Measurements from ENCODE around the gene TEDC2.
"Not testable (repeated sequence)": the region's sequence is repeated elsewhere in the genome, so short reads cannot be mapped to it uniquely, and the experiment has no call there.

TEDC2 gene

DNA sequence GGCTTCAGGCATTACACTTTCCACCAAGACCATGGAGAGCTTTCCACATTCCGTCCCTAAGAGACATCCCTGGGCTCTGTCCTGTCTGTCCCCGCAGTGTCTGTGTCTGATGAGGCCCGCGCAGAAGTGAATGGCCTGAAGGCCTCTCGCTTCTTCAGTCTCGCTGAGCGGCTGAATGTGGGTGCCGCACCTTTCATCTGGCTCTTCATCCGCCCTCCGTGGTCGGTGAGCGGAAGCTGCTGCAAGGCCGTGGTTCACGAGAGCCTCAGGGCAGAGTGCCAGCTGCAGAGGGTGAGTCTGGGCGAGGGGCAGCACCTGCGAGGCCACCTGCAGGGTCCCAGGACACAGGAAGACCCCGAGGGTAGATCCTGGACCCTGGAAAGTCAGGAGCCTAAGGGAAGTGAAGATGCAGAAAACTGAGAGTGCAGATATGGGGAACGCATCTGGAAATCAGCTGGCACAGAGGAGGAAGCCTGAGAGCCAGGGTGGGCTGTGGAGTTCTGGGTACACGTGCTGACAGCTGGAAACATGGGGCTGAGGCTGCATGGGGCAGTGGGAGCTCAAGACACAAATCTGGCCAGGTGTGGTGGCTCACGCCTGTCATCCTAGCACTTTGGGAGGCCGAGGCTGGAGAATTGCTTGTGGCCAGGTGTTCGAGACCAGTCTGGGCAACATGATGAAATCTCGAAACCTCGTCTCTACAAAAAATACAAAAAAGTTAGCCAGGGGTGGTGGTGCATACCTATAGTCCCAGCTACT is 22.7 kb upstream of the TEDC2 start:
- DNase-seq (ENCODE audit: low read depth), result no peak

GRCh38 chr16:2438121-2438520 is 21.8 kb upstream of the TEDC2 start:
- DNase-seq (ENCODE audit: low read depth), result no peak

- no peak for DNase-seq (ENCODE audit: low read depth)
These were observed 20.3 kb upstream of the TEDC2 start for GRCh38 chr16:2439598-2439997.

GRCh38 chr16:2441143-2441804 is 18.6 kb upstream of the TEDC2 start:
- not testable (repeated sequence) for DNase-seq (ENCODE audit: low read depth)

- no peak for DNase-seq (ENCODE audit: low read depth)
These were observed 16.4 kb upstream of the TEDC2 start for GRCh38 chr16:2443555-2443954.

- DNase-seq (ENCODE audit: low read depth), result no peak
These were observed 11.9 kb upstream of the TEDC2 start for GRCh38 chr16:2447920-2448583.

DNA sequence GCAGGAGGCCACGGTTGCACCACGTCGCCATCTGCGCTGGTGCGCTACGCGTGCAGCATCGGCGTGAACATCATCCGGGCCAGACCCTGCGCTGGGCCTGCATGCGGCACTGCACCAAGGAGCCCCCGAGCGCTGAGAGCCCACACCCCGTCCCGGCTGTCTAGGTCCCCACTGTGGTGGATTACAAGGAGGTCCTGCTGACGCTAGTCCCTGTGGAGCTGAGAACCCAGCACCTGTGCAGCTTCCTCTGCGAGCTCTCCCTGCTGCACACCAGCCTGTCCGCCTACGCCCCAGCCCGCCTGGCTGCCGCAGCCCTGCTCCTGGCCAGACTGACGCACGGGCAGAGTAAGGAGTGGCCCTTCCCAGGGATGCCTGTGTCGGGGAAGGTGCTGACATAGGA is 10.8 kb upstream of the TEDC2 start:
- DNase-seq (ENCODE audit: low read depth), result no peak

GRCh38 chr16:2450535-2450934 is 9.4 kb upstream of the TEDC2 start:
- DNase-seq (ENCODE audit: low read depth), result no peak

GRCh38 chr16:2450975-2451381 is 8.9 kb upstream of the TEDC2 start:
- DNase-seq (ENCODE audit: low read depth), result no peak

GRCh38 chr16:2451851-2452320 is 8.0 kb upstream of the TEDC2 start:
- DNase-seq (ENCODE audit: low read depth), result no peak

DNA sequence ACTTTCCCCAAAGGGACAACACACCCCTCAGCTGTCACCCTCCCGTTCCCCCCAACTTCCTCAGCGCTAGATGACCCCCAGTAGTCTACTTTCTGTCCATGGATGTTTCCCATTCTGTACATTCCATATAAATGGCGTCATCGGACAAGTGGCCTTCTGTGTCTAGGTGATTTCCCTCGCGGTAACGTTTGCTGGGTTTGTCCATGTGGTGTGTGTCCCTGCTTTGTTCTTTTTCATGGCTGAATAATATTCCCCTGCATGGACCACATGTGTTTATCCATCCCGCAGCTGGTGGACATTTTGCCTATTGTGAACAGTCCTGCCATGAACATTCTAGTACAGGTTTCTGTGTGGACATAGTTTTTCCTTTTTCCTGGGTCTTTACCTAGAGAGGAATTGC is 7.3 kb upstream of the TEDC2 start:
- no peak for DNase-seq (ENCODE audit: low read depth)

- no peak for DNase-seq (ENCODE audit: low read depth)
These were observed 4.6 kb upstream of the TEDC2 start for GRCh38 chr16:2455081-2455845.

GRCh38 chr16:2456551-2457153 is 3.3 kb upstream of the TEDC2 start:
- DNase-seq (ENCODE audit: low read depth), result no peak

GRCh38 chr16:2457267-2457666 is 2.6 kb upstream of the TEDC2 start:
- DNase-seq (ENCODE audit: low read depth), result no peak

DNA sequence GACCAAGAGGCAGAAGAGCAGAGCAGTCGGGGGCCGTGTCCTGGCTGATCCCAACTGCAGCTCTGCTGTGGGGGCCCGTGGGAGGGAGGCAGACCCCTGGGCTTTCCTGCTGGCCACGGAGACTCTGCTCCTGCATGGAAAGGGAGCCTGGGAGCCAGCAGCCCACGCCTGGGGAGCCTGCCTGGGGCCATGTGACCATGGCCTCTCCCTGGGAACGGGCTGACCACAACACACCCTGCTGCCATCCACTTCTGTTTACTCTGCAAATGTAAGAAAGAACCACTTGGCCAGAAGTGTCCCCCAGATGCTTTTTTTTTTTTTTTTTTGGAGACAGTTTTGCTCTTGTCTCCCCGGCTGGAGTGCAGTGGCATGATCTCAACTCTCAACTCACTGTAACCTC is 2.0 kb upstream of the TEDC2 start:
- no peak for DNase-seq (ENCODE audit: low read depth)

- DNase-seq (ENCODE audit: low read depth), result no peak
These were observed 842 bp upstream of the TEDC2 start for GRCh38 chr16:2458887-2459646.

DNA sequence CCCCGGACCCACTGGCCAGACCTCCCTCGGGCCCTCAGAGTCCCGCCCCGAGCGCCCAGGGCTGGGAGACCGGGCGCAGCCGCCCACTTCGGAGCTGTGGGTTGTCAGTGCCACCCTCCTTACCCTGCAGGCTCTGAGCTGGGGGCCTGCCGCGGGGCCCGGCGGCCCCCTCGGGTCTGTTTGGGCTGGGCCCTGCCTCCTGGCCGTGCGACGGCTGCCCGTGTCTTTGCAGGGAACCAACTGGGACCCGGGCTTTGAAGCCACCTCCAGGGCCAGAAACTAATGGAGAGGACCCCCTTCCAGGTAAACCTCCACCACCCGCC is 443 bp downstream of the TEDC2 start:
- DNase-seq (ENCODE audit: low read depth), result no peak

GRCh38 chr16:2460916-2461315 is 1.0 kb downstream of the TEDC2 start:
- DNase-seq (ENCODE audit: low read depth), result no peak

- DNase-seq (ENCODE audit: low read depth), result no peak
These were observed 2.3 kb downstream of the TEDC2 start for GRCh38 chr16:2462031-2462866.

GRCh38 chr16:2464333-2464732 is 4.4 kb downstream of the TEDC2 start:
- no peak for DNase-seq (ENCODE audit: low read depth)
